Activated naive CD4-positive, alpha-beta T cell treated with anti-CD3 and anti-CD28 coated beads, Interleukin-2, amount 10 ng/mL, durations not matched to agents 7 days and 5 days (primary cell): ENCODE measurements around the gene IL17RE.
A peak's percentile ranks its signal among the peaks of the same experiment; 100 is the strongest.
"Not testable (repeated sequence)": the region's sequence is repeated elsewhere in the genome, so short reads cannot be mapped to it uniquely, and the experiment has no call there.

Experiments
- CTCF ChIA-PET: fragments of 350-600 bp; sonication (Branson Sonifier 250); formaldehyde crosslinking; loops from one replicate; lab custom pipeline; 2021; ENCODE audit warnings: antibody characterized with exemption; lab: Charles Lee
- DNase-seq: peaks from one replicate; pipeline ENCODE4 v3.0.0-alpha.2; 2020
- H3K27ac Mint-ChIP-seq: one replicate; pipeline ENCODE4 v1.8.0; 2021; ENCODE audit warnings: mild to moderate bottlenecking, moderate library complexity, mixed read lengths
- H3K27me3 Mint-ChIP-seq: one replicate; pipeline ENCODE4 v1.8.0; 2021; ENCODE audit warnings: mild to moderate bottlenecking, mixed read lengths
- H3K36me3 Mint-ChIP-seq: one replicate; pipeline ENCODE4 v1.8.0; 2021; ENCODE audit warnings: mixed read lengths
- H3K4me1 Mint-ChIP-seq: one replicate; pipeline ENCODE4 v1.8.0; 2021; ENCODE audit warnings: mixed read lengths
- H3K4me3 Mint-ChIP-seq: one replicate; pipeline ENCODE4 v1.8.0; 2021; ENCODE audit warnings: mild to moderate bottlenecking, moderate library complexity, mixed read lengths
- H3K9me3 Mint-ChIP-seq: one replicate; pipeline ENCODE4 v1.8.0; 2021; ENCODE audit warnings: mixed read lengths

Gene IL17RE

GRCh38 chr3:9902372-9903237 lies at the start of gene IL17RE:
TSS of gene IL17RE (plus strand) at chr3:9902848. CDS start at chr3:9902933, 85 bp downstream.
- Mint-ChIP-seq H3K27ac (peak within 1 kb of the TSS; percentile 19), H3K4me3 (no peak within 1 kb of the TSS), H3K4me1 (peaks cover 30% of the 10 kb centered on the region), H3K36me3 (peaks cover 1% of the 10 kb centered on the region), H3K27me3 (peaks cover 9% of the 10 kb centered on the region), H3K9me3 (no peaks in the 10 kb centered on the region)
- DNase-seq: no peak
- CTCF ChIA-PET: interaction anchor here (0.7 to 2.0 kb wide), 8 partner anchors 11 to 432 kb away, joined by 3 to 9 read pairs (median 4); partner anchors contain the start of genes IL17RC and JAGN1

GRCh38 chr3:9854291-9854940 lies 48.2 kb upstream of the IL17RE start:
- H3K9me3 Mint-ChIP-seq, H3K36me3 Mint-ChIP-seq, H3K4me3 Mint-ChIP-seq, CTCF ChIA-PET, H3K4me1 Mint-ChIP-seq, DNase-seq, H3K27ac Mint-ChIP-seq: not testable (repeated sequence)
- H3K27me3 Mint-ChIP-seq: peaks cover 31% of the 10 kb centered on the region

- Mint-ChIP-seq H3K27me3 (peaks cover 34% of the 10 kb centered on the region), H3K4me1 (no peaks in the 10 kb centered on the region), H3K4me3 (no peak overlapping the region), H3K36me3 (no peaks in the 10 kb centered on the region), H3K27ac (no peak overlapping the region), H3K9me3 (no peaks in the 10 kb centered on the region)
- CTCF ChIA-PET: interaction anchor here (0.5 kb wide), 1 partner anchor 1758 kb away, joined by 4 read pairs; no protein-coding TSS in a partner anchor
- DNase-seq: no peak
Measured at GRCh38 chr3:9855594-9855993, 47.1 kb upstream of the IL17RE start.

GRCh38 chr3:9859530-9860025 lies 43.1 kb upstream of the IL17RE start:
- H3K9me3 Mint-ChIP-seq: no peaks in the 10 kb centered on the region
- H3K4me3 Mint-ChIP-seq: no peak overlapping the region
- DNase-seq: no peak
- CTCF ChIA-PET: no interaction called here
- no peak overlapping the region for H3K27ac Mint-ChIP-seq
- peaks cover 3% of the 10 kb centered on the region for H3K4me1 Mint-ChIP-seq
- H3K27me3 Mint-ChIP-seq: peaks cover 51% of the 10 kb centered on the region
- H3K36me3 Mint-ChIP-seq: no peaks in the 10 kb centered on the region

GRCh38 chr3:9861201-9861600 lies 41.4 kb upstream of the IL17RE start:
- Mint-ChIP-seq H3K36me3 (no peaks in the 10 kb centered on the region), H3K4me1 (peaks cover 3% of the 10 kb centered on the region), H3K4me3 (no peak overlapping the region), H3K27ac (no peak overlapping the region), H3K27me3 (peaks cover 45% of the 10 kb centered on the region), H3K9me3 (no peaks in the 10 kb centered on the region)
- no peak for DNase-seq
- CTCF ChIA-PET: no interaction called here

- H3K4me1 Mint-ChIP-seq: peaks cover 3% of the 10 kb centered on the region
- H3K27ac Mint-ChIP-seq: no peak overlapping the region
- H3K4me3 Mint-ChIP-seq: no peak overlapping the region
Measured at GRCh38 chr3:9861626-9862130, 41.0 kb upstream of the IL17RE start.

GRCh38 chr3:9862391-9863057 lies 40.1 kb upstream of the IL17RE start:
- no peak overlapping the region for H3K4me3 Mint-ChIP-seq

More at GRCh38 chr3:9861626-9862130, 41.0 kb upstream of the IL17RE start:
- DNase-seq: no peak
- Mint-ChIP-seq H3K36me3 (no peaks in the 10 kb centered on the region), H3K27me3 (peaks cover 46% of the 10 kb centered on the region), H3K9me3 (no peaks in the 10 kb centered on the region)
- CTCF ChIA-PET: no interaction called here

GRCh38 chr3:9863058-9863772 lies 39.4 kb upstream of the IL17RE start:
- H3K4me1 Mint-ChIP-seq: peaks cover 3% of the 10 kb centered on the region
- H3K27ac Mint-ChIP-seq: no peak overlapping the region
- H3K4me3 Mint-ChIP-seq: no peak overlapping the region
- no peaks in the 10 kb centered on the region for H3K36me3 Mint-ChIP-seq
- CTCF ChIA-PET: no interaction called here
- peaks cover 52% of the 10 kb centered on the region for H3K27me3 Mint-ChIP-seq
- DNase-seq: no peak
- no peaks in the 10 kb centered on the region for H3K9me3 Mint-ChIP-seq

More at GRCh38 chr3:9862391-9863057, 40.1 kb upstream of the IL17RE start:
- H3K27ac Mint-ChIP-seq: no peak overlapping the region
- H3K9me3 Mint-ChIP-seq: no peaks in the 10 kb centered on the region
- H3K4me1 Mint-ChIP-seq: peaks cover 3% of the 10 kb centered on the region
- CTCF ChIA-PET: no interaction called here
- DNase-seq: peak; percentile 43
- H3K36me3 Mint-ChIP-seq: no peaks in the 10 kb centered on the region
- H3K27me3 Mint-ChIP-seq: peaks cover 52% of the 10 kb centered on the region

GRCh38 chr3:9864200-9864927 lies 38.3 kb upstream of the IL17RE start:
- H3K4me3 Mint-ChIP-seq: no peak overlapping the region
- no peak overlapping the region for H3K27ac Mint-ChIP-seq
- CTCF ChIA-PET: no interaction called here
- peaks cover 3% of the 10 kb centered on the region for H3K4me1 Mint-ChIP-seq
- no peak for DNase-seq
- H3K27me3 Mint-ChIP-seq: peaks cover 47% of the 10 kb centered on the region
- no peaks in the 10 kb centered on the region for H3K36me3 Mint-ChIP-seq
- no peaks in the 10 kb centered on the region for H3K9me3 Mint-ChIP-seq

- H3K36me3 Mint-ChIP-seq, CTCF ChIA-PET, DNase-seq, H3K27ac Mint-ChIP-seq, H3K4me3 Mint-ChIP-seq, H3K4me1 Mint-ChIP-seq, H3K9me3 Mint-ChIP-seq: not testable (repeated sequence)
- peaks cover 51% of the 10 kb centered on the region for H3K27me3 Mint-ChIP-seq
Measured at GRCh38 chr3:9865125-9865637, 37.5 kb upstream of the IL17RE start.

GRCh38 chr3:9866639-9867038 lies 36.0 kb upstream of the IL17RE start:
- Mint-ChIP-seq H3K27ac (no peak overlapping the region), H3K27me3 (peaks cover 45% of the 10 kb centered on the region), H3K36me3 (no peaks in the 10 kb centered on the region), H3K4me1 (peaks cover 3% of the 10 kb centered on the region), H3K9me3 (no peaks in the 10 kb centered on the region), H3K4me3 (no peak overlapping the region)
- CTCF ChIA-PET: interaction anchor here (1.0 kb wide), 1 partner anchor 80 kb away, joined by 4 read pairs; no protein-coding TSS in a partner anchor
- DNase-seq: no peak

- Mint-ChIP-seq H3K9me3 (no peaks in the 10 kb centered on the region), H3K36me3 (no peaks in the 10 kb centered on the region), H3K27me3 (peaks cover 40% of the 10 kb centered on the region), H3K4me1 (peaks cover 3% of the 10 kb centered on the region), H3K27ac (no peak overlapping the region), H3K4me3 (no peak overlapping the region)
- CTCF ChIA-PET: interaction anchor here (1.0 kb wide), 1 partner anchor 79 kb away, joined by 4 read pairs; no protein-coding TSS in a partner anchor
- no peak for DNase-seq
Measured at GRCh38 chr3:9867106-9867505, 35.5 kb upstream of the IL17RE start.

GRCh38 chr3:9869955-9870354 lies 32.7 kb upstream of the IL17RE start:
- Mint-ChIP-seq H3K4me3 (no peak overlapping the region), H3K27me3 (peaks cover 15% of the 10 kb centered on the region), H3K27ac (no peak overlapping the region), H3K36me3 (no peaks in the 10 kb centered on the region), H3K9me3 (no peaks in the 10 kb centered on the region), H3K4me1 (no peaks in the 10 kb centered on the region)
- CTCF ChIA-PET: no interaction called here
- no peak for DNase-seq
